ENCODE results near the gene POLR2H. TPM values are rescaled to one million over a fixed set of nuclear protein-coding genes. Genes with fewer than 3 reads are reported as not detected.

Gene POLR2H
- total RNA-seq, result 39.3 and 56.6 TPM in 2 replicates

DNA sequence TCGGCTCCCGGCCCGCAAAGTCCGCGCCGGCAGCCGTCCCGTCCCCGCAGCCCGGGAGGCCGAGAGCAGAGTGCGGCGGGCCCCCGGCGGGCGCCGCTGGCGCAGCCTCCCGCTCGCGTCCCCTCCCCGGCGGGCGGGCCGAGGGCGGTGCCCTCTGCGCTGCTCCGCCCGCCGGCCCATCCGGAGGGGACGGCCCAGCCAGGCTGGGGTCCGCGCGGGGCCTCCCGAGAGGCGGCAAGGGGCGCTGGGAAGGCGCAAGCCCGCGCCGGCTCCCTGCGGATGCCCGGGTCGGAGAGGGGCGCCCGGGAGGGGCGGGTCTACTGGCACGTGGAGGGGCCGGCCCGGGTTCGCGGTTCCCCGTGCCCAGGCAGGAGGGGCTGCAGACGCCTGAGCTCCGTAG lies at the start of gene POLR2H, which contains the start of gene CLCN2:
Gene POLR2H (plus strand): TSS at position 179 of the 400 bp plus-strand sequence. CDS start 1,783 bp downstream, outside the sequence.
Gene CLCN2 (minus strand): TSS at position 74 of the 400 bp plus-strand sequence. CDS start 126 bp downstream, outside the sequence.

GRCh38 chr3:184314363-184314699 lies 47.2 kb upstream of the POLR2H start, which contains the start of gene EIF4G1:
Gene EIF4G1 (plus strand): TSS chr3:184314606. CDS start chr3:184315797, 1,191 bp downstream.

DNA sequence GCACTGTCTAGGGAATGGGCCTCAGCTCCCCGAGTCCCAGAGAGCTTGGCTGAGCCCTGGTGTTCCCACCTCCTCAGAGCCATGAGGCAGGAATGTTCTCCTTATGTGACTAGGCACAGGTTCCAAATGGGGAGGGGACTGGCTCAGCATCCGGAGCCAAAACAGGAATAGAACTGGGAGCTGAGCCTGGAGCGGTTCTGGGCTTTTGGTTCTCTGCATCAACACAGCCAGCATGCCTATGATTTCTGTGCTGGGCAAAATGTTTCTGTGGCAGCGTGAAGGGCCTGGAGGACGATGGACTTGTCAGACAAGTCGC lies 24.2 kb upstream of the POLR2H start, which contains the start of gene FAM131A:
Gene FAM131A (plus strand): TSS at position 202 of the 316 bp plus-strand sequence. CDS start 31 bp downstream, at position 233.

DNA sequence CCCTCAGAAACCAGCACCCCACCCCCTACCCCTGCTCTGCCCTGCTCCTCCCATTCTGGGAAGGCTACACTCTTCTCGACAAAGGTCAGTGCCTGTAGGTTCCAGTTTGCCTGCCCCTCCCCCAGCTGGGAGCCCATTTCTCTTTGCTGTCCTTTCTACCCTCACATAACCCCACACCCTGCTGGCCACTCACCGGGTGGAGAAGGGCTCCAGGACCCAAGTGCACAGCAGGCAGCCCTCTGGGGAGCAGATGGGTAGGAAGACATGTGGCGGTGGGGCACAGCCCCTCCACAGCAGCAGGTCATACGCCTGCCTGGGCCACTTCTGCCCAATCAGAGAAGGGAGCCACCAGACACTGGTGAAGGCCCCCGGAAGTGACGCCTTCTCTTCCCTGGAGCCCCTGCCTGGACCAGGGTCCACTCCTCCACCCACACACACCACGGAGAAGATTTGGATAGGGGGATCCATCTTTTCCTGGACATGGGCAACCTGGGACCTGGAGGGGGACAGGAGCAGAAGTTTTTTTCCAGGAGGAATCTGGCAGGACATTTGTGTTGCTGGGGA lies 16.5 kb downstream of the POLR2H start, which contains the start of gene THPO:
Gene THPO (minus strand): TSS at position 326 of the 564 bp plus-strand sequence. CDS start 1,948 bp downstream, outside the sequence.

DNA sequence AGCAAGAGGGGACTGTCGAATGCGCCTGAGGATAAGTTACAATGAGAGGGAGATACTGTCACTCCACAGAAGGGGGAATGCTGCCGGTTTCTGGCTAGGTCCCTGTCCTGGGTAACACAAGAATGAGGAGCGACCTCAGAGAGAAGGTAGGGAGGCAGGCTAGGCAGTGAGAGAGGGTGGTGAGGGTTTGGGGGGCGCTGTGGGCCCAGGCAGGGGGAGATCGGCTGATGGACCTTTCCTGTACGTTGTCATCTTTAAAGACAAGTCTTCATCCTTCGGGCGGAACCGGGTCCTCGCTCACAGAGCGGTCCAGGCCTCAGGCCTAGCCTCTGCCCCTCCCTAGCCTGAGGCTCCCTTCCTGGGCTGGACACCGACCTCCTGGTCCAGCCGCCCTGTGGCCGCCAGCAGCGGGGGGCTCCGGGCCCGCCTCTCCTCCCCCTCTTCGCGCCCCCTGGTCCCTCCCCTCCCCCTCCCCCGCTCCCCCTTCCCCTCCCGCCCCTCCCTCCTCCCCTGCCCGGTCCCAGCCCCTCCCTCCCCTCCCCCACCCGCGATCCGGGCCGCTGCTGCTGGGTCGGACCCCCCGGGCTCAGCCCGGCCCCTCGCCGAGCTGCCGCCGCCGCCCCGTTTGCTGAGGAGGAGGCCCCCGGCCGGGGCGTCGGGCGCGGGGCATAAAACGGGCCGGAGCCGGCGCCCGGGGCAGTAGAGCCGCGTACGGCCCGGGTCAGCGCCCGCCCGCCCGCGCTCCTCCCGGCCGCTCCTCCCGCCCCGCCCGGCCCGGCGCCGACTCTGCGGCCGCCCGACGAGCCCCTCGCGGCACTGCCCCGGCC lies 18.1 kb downstream of the POLR2H start, which contains the start of gene CHRD:
Gene CHRD (plus strand): TSS at position 697 of the 827 bp plus-strand sequence. CDS start 265 bp downstream, outside the sequence.

Small RNA genes lying within 50 kb of the gene (small RNA-seq; reads per million reads assigned to genes)
- 633 reads per million, percentile 99 among the genes with 10 or more reads in this experiment for gene SNORD66

Other genes starting within 250 kb of the POLR2H start
- 29.1 and 37.8 TPM in 2 replicates for gene EIF2B5, start 226.4 kb upstream of the POLR2H start, total RNA-seq
- gene DVL3, start 206.3 kb upstream of the POLR2H start, total RNA-seq, result 54.2 and 67.8 TPM in 2 replicates
- 258 and 487 TPM in 2 replicates for gene AP2M1, start 186.9 kb upstream of the POLR2H start, total RNA-seq
- 58.9 and 69.1 TPM in 2 replicates for gene ABCF3, start 175.5 kb upstream of the POLR2H start, total RNA-seq
- 0.11 TPM in 1 of 2 replicates, not detected in the other for gene VWA5B2, start 132.1 kb upstream of the POLR2H start, total RNA-seq
- gene ALG3, start 112.7 kb upstream of the POLR2H start, total RNA-seq, result 29.1 and 46.0 TPM in 2 replicates
- 10.4 and 10.6 TPM in 2 replicates for gene EEF1AKMT4, start 112.0 kb upstream of the POLR2H start, total RNA-seq
- 0.39 TPM in 1 of 2 replicates, not detected in the other for gene CAMK2N2, start 100.2 kb upstream of the POLR2H start, total RNA-seq
- not detected in 2 replicates for gene ECE2, start 85.7 kb upstream of the POLR2H start, total RNA-seq
- 208 and 513 TPM in 2 replicates for gene PSMD2, start 62.5 kb upstream of the POLR2H start, total RNA-seq
- 280 and 405 TPM in 2 replicates for gene EIF4G1, start 47.1 kb upstream of the POLR2H start, total RNA-seq
- gene FAM131A, start 24.1 kb upstream of the POLR2H start, total RNA-seq, result 11.4 and 20.4 TPM in 2 replicates
- gene CLCN2, start 105 bp upstream of the POLR2H start, total RNA-seq, result 5.6 and 10.2 TPM in 2 replicates
- gene THPO, start 16.5 kb downstream of the POLR2H start, total RNA-seq, result not detected in 2 replicates
- under 0.01 TPM in 1 of 2 replicates, not detected in the other for gene CHRD, start 18.3 kb downstream of the POLR2H start, total RNA-seq
- gene EPHB3, start 200.1 kb downstream of the POLR2H start, total RNA-seq, result 3.7 and 4.7 TPM in 2 replicates

Data from placental epithelial cell (primary cell).